Neuron (in vitro differentiated cells): ENCODE measurements around the gene FMN1.

Experiments used
- H2AFZ ChIP-seq: one replicate; pipeline ENCODE4 v1.6.1; 2013; ENCODE audit warnings: low read depth, mild to moderate bottlenecking, inconsistent platforms, low read length, moderate library complexity
- H3K27me3 ChIP-seq: one replicate; pipeline ENCODE4 v1.6.1; 2013; ENCODE audit warnings: low read length; ENCODE audit not compliant: insufficient read depth
- H3K36me3 ChIP-seq: one replicate; pipeline ENCODE4 v1.6.1; 2013; ENCODE audit warnings: low read length; ENCODE audit not compliant: insufficient read depth
- H3K4me1 ChIP-seq: one replicate; pipeline ENCODE4 v1.6.1; 2013; ENCODE audit warnings: low read length; ENCODE audit not compliant: insufficient read depth
- H3K4me3 ChIP-seq: 2 replicates; pipeline ENCODE4 v1.5.1; 2013; ENCODE audit warnings: mild to moderate bottlenecking, low read length, moderate library complexity
- H3K9me3 ChIP-seq: one replicate; pipeline ENCODE4 v1.6.1; 2013; ENCODE audit warnings: low read length

FMN1 gene

DNA sequence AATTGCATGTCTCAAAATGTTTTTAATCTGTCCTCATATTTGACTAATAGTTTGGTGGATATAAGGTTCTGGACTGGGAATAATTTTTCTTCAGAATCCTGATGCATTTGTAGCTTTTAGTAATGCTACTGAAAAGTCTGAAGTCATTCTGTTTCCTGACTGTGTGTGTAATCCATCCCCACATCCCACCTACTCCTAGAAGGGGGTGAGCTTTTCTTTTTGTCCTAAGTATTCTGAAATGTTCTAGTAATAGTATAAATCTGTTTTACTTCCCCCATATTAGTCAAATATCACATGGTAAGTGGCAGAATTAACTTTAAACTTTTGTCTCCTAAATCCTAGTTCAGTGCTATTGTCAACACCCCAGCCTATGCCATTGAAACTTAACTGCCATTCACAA, 313.9 kb downstream of the FMN1 start:
- peaks cover 6% of the 10 kb centered on the region for H3K4me1 ChIP-seq
- H2AFZ ChIP-seq = no peak overlapping the region
- no peaks in the 10 kb centered on the region for H3K36me3 ChIP-seq
- H3K9me3 ChIP-seq = no peaks in the 10 kb centered on the region
- no peak overlapping the region for H3K4me3 ChIP-seq
- H3K27me3 ChIP-seq = no peaks in the 10 kb centered on the region

DNA sequence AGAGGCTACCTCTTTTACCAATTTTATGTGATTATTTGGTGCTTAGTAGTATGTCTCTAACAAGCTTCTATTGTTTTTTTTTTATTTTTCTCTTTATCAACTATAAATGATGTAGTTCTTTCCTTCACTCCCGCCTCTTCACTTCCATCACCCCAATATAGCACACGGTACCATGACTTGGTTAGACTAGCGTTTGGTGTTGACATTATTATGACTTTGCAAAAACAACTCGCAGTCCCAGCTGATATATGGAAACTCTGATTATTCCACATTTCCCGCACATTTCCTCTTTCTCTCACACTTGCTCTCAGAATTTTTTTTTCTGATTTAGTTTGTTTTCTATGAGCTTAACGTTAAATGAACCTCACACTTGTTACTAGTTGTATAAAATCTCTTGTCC, 314.5 kb downstream of the FMN1 start:
- H3K27me3 ChIP-seq = no peaks in the 10 kb centered on the region
- H2AFZ ChIP-seq = no peak overlapping the region
- H3K9me3 ChIP-seq = no peaks in the 10 kb centered on the region
- H3K4me1 ChIP-seq = peaks cover 6% of the 10 kb centered on the region
- H3K36me3 ChIP-seq = no peaks in the 10 kb centered on the region
- no peak overlapping the region for H3K4me3 ChIP-seq

DNA sequence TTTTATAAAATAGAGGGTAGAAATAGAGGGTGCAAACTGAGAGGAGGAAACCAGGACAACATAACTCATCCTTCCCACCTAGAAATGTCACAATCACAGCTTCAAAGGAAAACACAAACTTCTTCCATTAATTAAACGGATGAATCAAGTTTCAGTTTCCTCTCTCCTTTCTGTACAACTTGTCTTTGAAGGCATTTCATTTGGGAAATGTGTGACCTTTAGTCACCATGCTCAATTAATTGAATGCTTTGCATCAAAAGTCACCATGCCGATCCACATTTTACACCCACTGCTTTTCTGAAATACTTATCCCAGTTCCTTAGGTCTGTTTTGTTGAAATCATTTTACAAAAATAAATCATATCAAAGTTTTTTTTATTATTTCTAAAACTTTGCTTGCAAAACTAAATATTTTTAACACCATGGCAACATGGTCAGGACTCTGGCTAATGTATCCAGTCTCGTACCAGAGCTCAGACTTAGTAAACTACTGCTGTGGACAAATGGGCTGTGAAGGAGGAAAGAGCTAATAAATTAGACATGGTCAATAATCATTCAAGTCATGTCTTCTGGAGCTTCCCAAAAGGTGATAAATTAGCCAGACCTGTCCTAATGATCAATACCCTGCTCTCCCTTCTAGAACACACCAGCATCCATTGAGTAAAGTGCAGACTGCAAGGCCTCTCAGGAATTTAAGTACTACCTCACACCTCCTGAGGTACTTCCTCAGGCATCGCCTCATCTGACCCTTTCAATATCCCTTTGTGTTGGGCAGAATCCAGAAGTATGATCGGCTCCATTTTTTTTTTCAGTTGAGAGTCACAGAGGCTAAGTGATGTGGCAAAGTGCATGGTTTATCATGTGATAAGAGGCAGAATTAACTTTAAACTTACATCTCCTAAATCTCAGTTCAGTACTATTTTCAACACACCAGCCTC, 315.4 kb downstream of the FMN1 start:
- Histone ChIP-seq H3K27me3 (no peaks in the 10 kb centered on the region), H3K36me3 (no peaks in the 10 kb centered on the region), H3K4me3 (no peak overlapping the region), H3K4me1 (peaks cover 6% of the 10 kb centered on the region), H3K9me3 (no peaks in the 10 kb centered on the region), H2AFZ (no peak overlapping the region)

DNA sequence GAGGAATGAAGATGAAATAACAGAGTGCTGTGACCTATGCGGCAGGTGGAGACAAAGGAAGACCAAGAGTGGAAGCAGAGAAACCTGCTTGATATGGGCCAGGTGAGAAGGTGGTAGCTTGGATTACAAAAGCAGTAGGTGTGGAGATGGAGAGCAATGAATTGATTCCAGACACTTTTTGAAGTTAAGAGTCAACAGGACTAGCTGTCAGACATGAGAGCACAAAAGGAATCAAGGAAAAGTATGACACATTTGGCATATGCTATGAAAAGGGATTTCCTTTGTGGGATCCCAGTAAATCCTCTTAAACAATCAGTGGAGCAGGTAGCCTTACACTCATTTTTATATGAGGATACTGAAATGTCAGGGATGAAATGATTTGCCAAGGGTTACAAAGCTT, 316.2 kb downstream of the FMN1 start:
- Histone ChIP-seq H3K36me3 (no peaks in the 10 kb centered on the region), H2AFZ (no peak overlapping the region), H3K27me3 (no peaks in the 10 kb centered on the region), H3K4me3 (no peak overlapping the region), H3K4me1 (peaks cover 6% of the 10 kb centered on the region), H3K9me3 (no peaks in the 10 kb centered on the region)

DNA sequence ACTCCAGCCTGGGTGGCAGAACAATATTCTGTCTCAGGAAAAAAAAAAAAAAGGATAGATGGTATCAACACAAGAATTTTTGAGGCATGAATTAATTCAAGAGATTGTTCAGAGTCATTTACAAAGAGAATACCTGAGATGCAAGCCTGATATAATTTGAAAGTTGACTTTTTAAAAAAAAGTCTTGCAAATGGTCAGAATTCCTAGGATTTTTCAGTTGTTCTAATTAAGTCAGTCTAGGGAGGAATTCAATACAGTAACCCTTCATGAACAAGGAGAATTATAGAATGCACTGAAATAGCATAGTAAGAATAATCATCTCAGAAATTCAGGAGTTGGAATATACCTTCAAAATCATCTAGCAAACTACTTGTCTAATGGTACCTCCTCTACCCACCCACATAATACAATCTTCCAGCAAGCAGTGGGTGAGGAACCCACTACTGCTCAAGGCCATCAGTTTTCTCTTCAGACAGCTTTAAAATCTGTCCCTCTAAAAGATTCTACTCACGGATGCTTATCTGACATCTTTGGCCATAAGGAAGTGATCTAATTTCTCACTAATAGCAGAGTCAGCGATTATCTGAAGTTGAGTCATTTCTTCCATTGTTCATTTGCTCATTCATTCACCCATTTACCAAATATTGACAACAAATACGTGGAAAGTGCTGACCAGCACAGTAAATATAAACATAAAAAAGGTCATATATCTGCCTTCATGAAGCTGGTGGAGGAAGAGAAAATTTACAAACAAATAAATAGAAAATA, 317.1 kb downstream of the FMN1 start:
- no peak overlapping the region for H2AFZ ChIP-seq
- H3K27me3 ChIP-seq = no peaks in the 10 kb centered on the region
- no peaks in the 10 kb centered on the region for H3K36me3 ChIP-seq
- no peaks in the 10 kb centered on the region for H3K9me3 ChIP-seq
- no peak overlapping the region for H3K4me3 ChIP-seq
- H3K4me1 ChIP-seq = peaks cover 6% of the 10 kb centered on the region

DNA sequence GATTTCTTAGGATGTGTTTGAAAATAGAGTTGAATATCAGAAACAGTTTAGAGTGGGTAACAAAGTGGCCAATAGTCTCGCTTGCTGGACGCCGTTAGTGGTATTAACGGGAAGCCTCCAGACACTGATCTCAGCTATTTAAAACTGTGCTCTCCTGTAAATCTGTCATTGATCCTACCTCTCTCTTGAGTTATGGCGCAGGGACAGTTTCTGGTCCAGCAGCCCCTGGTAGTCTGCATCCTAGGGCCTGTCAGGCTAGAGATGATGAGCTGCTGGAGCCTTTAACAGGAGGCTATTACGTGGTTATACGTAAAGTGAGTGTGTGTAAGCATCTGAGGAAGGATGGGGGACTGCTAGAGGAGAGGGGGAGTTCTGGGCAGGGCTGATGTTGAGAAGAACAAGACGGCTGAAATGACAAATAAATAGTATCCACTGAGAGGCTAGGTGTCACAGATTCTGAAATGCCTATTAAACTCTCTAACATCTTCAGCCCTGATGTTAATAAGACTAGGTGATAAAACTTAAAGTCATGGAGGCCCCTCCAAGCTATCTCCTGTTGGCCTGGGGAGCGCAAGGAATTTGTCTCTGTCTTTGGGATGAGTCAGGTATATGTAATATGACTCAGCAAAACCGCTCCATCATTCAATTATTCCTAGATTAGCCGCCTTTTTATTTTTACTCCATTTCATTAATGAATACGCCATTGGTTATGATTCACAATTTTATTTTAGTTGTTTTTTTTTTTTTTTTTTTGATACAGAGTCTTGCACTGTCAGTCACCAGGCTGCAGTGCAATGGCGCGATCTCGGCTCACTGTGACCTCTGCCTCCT, 321.0 kb downstream of the FMN1 start:
- no peak overlapping the region for H2AFZ ChIP-seq

DNA sequence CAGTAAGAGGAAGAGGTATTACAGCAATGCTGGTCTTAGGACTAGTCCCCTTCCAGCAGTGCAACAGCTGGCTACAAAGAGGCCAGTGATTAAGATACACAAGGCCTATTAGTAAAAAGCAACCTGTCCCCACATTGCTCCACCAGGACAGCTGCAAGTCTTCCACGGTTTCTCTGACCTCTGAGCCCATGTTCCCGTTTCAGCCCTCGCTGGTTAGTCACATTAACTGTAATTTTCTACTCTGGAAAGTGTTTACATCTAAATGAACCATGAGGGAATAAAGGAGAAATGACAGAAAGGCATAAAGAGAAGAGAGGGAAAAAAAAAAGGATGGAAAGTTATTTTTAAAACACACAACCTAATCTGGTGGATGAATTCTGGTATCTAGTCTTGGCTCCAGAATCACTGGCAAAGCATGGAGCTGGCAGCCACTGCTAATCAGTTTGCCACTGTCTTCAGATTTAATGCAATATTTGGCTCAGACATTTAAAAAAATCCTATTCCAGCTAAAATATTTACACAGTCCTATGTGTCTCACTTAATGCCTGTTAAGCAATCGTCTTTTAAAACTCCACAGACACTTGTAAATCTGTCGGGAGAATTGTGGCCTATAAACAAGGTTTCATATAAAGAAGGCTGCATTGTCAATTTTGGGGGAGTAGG, 321.8 kb downstream of the FMN1 start:
- no peak overlapping the region for H3K4me3 ChIP-seq
- no peaks in the 10 kb centered on the region for H3K27me3 ChIP-seq
- no peak overlapping the region for H2AFZ ChIP-seq
- H3K9me3 ChIP-seq = no peaks in the 10 kb centered on the region
- no peaks in the 10 kb centered on the region for H3K4me1 ChIP-seq
- H3K36me3 ChIP-seq = no peaks in the 10 kb centered on the region

More for the DNA sequence above, 321.0 kb downstream of the FMN1 start:
- Histone ChIP-seq H3K36me3 (no peaks in the 10 kb centered on the region), H3K9me3 (no peaks in the 10 kb centered on the region), H3K27me3 (no peaks in the 10 kb centered on the region), H3K4me3 (no peak overlapping the region), H3K4me1 (no peaks in the 10 kb centered on the region)

DNA sequence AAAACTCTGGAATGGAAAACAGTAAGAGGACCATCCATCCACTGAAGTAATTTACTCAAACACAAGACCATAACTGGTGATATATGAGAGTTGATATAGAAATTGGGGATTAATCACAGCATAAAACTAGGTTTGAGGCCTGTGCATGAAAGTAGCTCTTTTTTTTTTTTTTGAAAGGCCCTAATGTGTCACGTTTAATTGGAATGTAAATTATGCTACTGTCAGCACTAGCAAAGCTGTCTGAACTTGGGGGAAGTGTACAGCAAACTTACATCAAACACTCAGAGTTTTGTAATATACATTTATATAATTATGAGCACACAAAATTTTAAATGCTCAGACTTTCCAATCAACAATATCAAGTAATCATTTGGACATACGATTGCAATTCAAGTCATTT, 322.6 kb downstream of the FMN1 start:
- H3K27me3 ChIP-seq = no peaks in the 10 kb centered on the region
- no peak overlapping the region for H2AFZ ChIP-seq
- no peaks in the 10 kb centered on the region for H3K9me3 ChIP-seq
- H3K4me1 ChIP-seq = no peaks in the 10 kb centered on the region
- no peak overlapping the region for H3K4me3 ChIP-seq
- H3K36me3 ChIP-seq = no peaks in the 10 kb centered on the region

DNA sequence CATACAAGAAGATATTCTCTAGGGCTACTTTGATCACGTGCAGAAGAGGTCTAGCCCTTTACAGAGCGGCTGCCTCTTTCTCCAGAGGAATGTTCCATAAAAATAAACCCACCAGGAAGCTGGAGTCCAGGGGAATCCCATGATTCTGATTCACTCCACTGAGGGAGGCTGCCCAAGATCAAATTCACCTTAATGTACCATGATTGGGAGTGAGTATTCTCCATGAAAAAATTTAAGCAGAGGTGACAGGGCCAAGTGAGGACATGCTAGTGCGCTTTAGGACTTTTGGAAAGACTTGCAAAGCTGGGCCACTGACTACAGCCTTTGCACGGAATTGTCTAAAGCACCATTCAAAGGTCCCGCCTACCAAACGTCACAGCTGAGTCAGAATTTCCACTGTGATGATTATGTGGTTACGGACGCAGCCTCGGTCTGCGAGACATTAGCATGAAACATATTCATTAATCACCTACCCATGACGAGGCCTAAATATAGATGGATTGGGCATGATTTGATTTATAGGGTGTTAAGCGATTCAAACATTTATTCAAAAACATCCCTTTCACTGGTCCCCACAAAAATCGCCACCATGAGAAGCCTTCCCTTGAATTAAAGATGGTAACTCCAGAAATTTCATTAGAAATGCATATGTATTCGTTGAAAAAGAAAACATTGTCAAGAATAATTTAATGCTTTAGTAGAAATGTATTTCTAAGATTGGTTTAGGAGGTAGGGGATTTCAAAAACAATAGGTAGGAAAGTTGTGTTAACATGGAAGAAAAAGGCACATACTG, 324.1 kb downstream of the FMN1 start:
- no peak overlapping the region for H3K4me3 ChIP-seq
- H3K4me1 ChIP-seq = peaks cover 3% of the 10 kb centered on the region
- no peaks in the 10 kb centered on the region for H3K36me3 ChIP-seq
- H3K27me3 ChIP-seq = no peaks in the 10 kb centered on the region
- H2AFZ ChIP-seq = no peak overlapping the region
- no peaks in the 10 kb centered on the region for H3K9me3 ChIP-seq

DNA sequence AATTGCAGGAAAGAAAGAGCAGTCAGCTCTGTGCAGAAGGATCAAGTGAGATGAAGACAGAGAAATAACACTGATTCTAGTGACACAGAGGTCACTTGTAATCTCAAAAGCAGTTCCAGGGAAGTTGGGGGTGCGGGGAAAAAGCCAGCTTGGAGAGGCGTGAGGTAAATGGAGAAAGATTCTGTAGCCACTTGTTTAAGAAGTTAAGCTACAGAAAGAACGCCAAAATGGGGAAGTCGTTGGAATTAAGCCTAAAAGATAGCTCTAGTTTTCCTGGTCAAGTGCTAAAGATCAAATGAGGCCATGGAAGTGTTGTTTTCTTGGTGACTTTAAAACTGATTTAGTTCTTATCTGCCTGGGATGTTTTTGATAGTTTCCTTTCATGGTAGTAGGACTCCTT, 324.7 kb downstream of the FMN1 start:
- no peaks in the 10 kb centered on the region for H3K36me3 ChIP-seq
- H3K27me3 ChIP-seq = no peaks in the 10 kb centered on the region
- no peak overlapping the region for H2AFZ ChIP-seq
- H3K4me3 ChIP-seq = no peak overlapping the region
- no peaks in the 10 kb centered on the region for H3K9me3 ChIP-seq
- H3K4me1 ChIP-seq = peaks cover 3% of the 10 kb centered on the region

DNA sequence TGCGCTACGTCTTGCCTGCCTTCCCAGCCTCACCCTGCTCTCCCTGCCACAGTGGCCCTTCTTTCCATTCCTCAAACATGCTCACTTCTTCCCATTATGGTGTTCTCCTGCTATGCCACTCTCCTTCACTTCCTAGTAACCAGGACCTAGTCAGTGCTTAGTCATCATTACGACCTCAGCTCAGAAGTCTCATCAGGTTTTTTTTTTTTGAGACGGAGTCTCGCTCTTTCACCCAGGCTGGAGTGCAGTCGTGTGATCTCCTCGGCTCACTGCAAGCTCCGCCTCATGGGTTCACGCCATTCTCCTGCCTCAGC, 327.2 kb downstream of the FMN1 start:
- Histone ChIP-seq H2AFZ (no peak overlapping the region), H3K27me3 (no peaks in the 10 kb centered on the region), H3K4me3 (no peak overlapping the region), H3K9me3 (no peaks in the 10 kb centered on the region), H3K36me3 (no peaks in the 10 kb centered on the region), H3K4me1 (peaks cover 9% of the 10 kb centered on the region)
